ENCODE results near the gene RACK1. TPM values are rescaled to one million over a fixed set of nuclear protein-coding genes. Genes with fewer than 3 reads are reported as not detected.

The RACK1 gene
- total and polyA plus RNA-seq, 2 of the 4 experiments (the other 2 are of a cell fraction) = 4,263 to 9,350 TPM

DNA sequence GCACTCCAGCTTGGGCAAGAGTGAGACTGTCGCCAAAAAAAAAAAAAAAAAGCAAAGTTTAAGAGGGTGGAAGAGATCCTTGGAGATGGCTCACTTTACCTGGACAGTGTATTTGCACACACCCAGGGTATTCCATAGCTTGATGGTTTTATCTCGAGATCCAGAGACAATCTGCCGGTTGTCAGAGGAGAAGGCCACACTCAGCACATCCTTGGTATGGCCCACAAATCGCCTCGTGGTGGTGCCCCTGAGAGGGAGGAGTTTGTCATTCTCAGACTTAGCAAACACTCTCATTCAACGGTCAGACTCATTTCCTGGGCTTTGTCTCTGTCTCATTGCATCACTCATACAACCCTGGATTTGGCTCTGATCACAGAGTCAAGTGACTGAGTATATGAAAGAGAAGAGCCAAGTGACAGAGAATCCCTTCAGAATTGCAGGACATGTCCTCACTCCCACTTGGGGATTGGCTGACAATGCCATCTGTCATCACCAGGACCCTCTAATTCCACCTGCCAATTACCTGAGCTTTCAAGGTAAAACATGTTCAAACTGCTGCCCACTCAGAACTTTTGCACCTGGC is 2.2 kb downstream of the RACK1 start:
- peak overlapping the region; percentile 91 for H3K9ac ChIP-seq (ENCODE audit: low read depth, low read length)
- no peak overlapping the region for H2AK9ac ChIP-seq (replicated peaks; ENCODE audit: low read depth, low read length, poor library complexity)
- H3K4me3 ChIP-seq (ENCODE audit: insufficient read depth, low read depth, low read length) = no peak overlapping the region
- in situ Hi-C loops (cut with MboI; ENCODE audit: low sequenced_read_pairs) (no loop called here), intact Hi-C loops (cut with micrococcal nuclease) (no loop called here), dilution Hi-C loops (cut with HindIII; ENCODE audit: low sequenced_read_pairs, unreplicated experiment) (no loop called here)
- peaks cover 21% of the 10 kb centered on the region for H3K9me1 ChIP-seq (ENCODE audit: insufficient read depth, low read length)
- H2BK20ac ChIP-seq (ENCODE audit: low read depth, low read length) = no peak overlapping the region
- H4K20me1 ChIP-seq (ENCODE audit: insufficient read depth, low read length) = peaks cover 72% of the 10 kb centered on the region
- POLR2A ChIA-PET (ENCODE audit: unreplicated experiment) = no interaction called here
- no peak overlapping the region for H2AK5ac ChIP-seq (ENCODE audit: low read depth, low read length)
- peak overlapping the region; percentile 26 for H3K4ac ChIP-seq (ENCODE audit: low read depth, low read length)
- H4K91ac ChIP-seq (ENCODE audit: insufficient read depth, low read depth, low read length) = no peak overlapping the region
- no peaks in the 10 kb centered on the region for H3K27me3 ChIP-seq (ENCODE audit: control insufficient read depth, insufficient read depth, low read length)
- H2BK120ac ChIP-seq (ENCODE audit: low read depth, low read length) = no peak overlapping the region
- H3K4me2 ChIP-seq (ENCODE audit: low read depth, low read length) = peak overlapping the region; percentile 99
- peak overlapping the region; percentile 85 for H3K23ac ChIP-seq (ENCODE audit: low read depth, low read length)
- H3K18ac ChIP-seq (ENCODE audit: low read depth, low read length) = no peak overlapping the region
- TF ChIP-seq MAZ (IDR thresholded peaks at IDR 0.05; ENCODE audit: borderline replicate concordance, low read depth, low read length) (no peak), FOS (IDR thresholded peaks at IDR 0.05; ENCODE audit: low read depth, low read length) (0 out of 2 replicates have a peak, but pooled peaks have one; percentile 5), BHLHE40 (IDR thresholded peaks at IDR 0.05; ENCODE audit: low read depth, low read length) (peak; percentile 52; the same call in 1 of the 2 replicates), SMC3 (IDR thresholded peaks at IDR 0.05; ENCODE audit: low read depth, low read length) (no peak), CEBPB (IDR thresholded peaks at IDR 0.05; ENCODE audit: low read depth, low read length) (peak; percentile 97), MAFK (IDR thresholded peaks at IDR 0.05; ENCODE audit: low read depth, low read length) (peak; percentile 56; the same call in 1 of the 2 replicates), RCOR1 (IDR thresholded peaks at IDR 0.05; ENCODE audit: insufficient replicate concordance, low read length) (no peak), CHD1 (IDR thresholded peaks at IDR 0.05; ENCODE audit: low read depth, low read length) (no peak), MXI1 (IDR thresholded peaks at IDR 0.05; ENCODE audit: borderline replicate concordance, low read depth, low read length) (peak; percentile 83)
- TF ChIP-seq, protein P1, sequence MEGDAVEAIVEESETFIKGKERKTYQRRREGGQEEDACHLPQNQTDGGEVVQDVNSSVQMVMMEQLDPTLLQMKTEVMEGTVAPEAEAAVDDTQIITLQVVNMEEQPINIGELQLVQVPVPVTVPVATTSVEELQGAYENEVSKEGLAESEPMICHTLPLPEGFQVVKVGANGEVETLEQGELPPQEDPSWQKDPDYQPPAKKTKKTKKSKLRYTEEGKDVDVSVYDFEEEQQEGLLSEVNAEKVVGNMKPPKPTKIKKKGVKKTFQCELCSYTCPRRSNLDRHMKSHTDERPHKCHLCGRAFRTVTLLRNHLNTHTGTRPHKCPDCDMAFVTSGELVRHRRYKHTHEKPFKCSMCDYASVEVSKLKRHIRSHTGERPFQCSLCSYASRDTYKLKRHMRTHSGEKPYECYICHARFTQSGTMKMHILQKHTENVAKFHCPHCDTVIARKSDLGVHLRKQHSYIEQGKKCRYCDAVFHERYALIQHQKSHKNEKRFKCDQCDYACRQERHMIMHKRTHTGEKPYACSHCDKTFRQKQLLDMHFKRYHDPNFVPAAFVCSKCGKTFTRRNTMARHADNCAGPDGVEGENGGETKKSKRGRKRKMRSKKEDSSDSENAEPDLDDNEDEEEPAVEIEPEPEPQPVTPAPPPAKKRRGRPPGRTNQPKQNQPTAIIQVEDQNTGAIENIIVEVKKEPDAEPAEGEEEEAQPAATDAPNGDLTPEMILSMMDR (conservative IDR thresholded peaks at IDR 0.05; ENCODE audit: low read depth, low read length) = 0 out of 2 replicates have a peak, but pooled peaks have one; percentile 14
- no peak overlapping the region for H2BK15ac ChIP-seq (ENCODE audit: low read depth, low read length)
- peak overlapping the region; percentile 16; the same call in 1 of the 2 replicates for H3K14ac ChIP-seq (replicated peaks; ENCODE audit: low read depth, low read length)
- no TSS peak for BruUV-seq (replicated peaks)
- ATAC-seq (ENCODE audit: low read depth) (no peak; the same call in 1 of the 2 replicates), DNase-seq (peak; percentile 90)
- H4K8ac ChIP-seq (ENCODE audit: low read depth in 2 of 2, low read length in 2 of 2) = peak overlapping the region in 1 of 2 experiments; percentile 10; a peak in 1 of 4 replicates
- peaks cover 23 to 62% of the 10 kb centered on the region in 2 experiments for H3K79me1 ChIP-seq (ENCODE audit: low read depth in 1 of 2, low read length in 2 of 2)
- H3K27ac ChIP-seq (ENCODE audit: insufficient read depth, low read length) = peak overlapping the region; percentile 38
- no peak overlapping the region for H3K56ac ChIP-seq (ENCODE audit: extremely low read depth, insufficient read depth, low read length)
- no peak overlapping the region for H4K5ac ChIP-seq (ENCODE audit: low read depth, low read length)
- H3K36me3 ChIP-seq (ENCODE audit: control insufficient read depth, insufficient read depth, low read length) = peaks cover 56% of the 10 kb centered on the region
- no peaks in the 10 kb centered on the region for H3K9me3 ChIP-seq (ENCODE audit: control insufficient read depth, insufficient read depth, low read length)
- CTCF ChIA-PET = interaction anchor here (1.6 kb wide), 1 partner anchor 20 kb away, joined by 5 read pairs; the partner anchor contains the start of gene TRIM52
- H3K4me1 ChIP-seq (ENCODE audit: control insufficient read depth, insufficient read depth, low read length) = peaks cover 12% of the 10 kb centered on the region
- no CpG with 5 or more reads among the region's 6 CpGs for WGBS, 2 experiments (ENCODE audit: extremely low coverage in 2 of 2, insufficient read length in 1 of 2)
- H2AFZ ChIP-seq (replicated peaks; ENCODE audit: low read length, poor library complexity) = no peak overlapping the region
- H2BK5ac ChIP-seq (ENCODE audit: low read depth, low read length, poor library complexity, severe bottlenecking) = peak overlapping the region; percentile 45
